ENCODE results near the gene HJURP. TPM values are rescaled to one million over a fixed set of nuclear protein-coding genes. Genes with fewer than 3 reads are reported as not detected.

Gene HJURP
- total and polyA plus RNA-seq, 4 donors = 0.84 to 4.1 (median 2.0) TPM

DNA sequence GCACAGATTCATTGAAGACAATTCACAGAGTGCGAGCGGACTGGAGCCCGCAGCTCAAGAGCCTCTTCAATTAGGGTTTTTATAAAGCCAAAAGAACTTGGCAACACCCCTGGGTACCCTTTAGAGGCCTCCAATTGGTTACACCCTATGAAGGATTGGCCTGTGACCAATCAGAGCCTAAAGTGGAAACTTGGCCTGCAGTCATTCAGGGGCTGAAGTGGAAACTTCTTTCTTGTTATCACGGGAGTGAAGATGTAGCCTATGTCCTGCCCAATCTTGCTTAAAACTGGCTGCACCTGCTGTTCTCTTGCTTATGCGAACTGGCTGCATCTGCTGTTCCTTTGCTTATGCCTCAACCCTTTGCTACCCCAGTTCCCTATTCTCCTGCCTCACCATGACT, 1.8 kb upstream of the HJURP start:
- DNase-seq (no peak), ATAC-seq (ENCODE audit: insufficient read depth, low FRiP score) (no peak)
- TF ChIP-seq, protein P1, sequence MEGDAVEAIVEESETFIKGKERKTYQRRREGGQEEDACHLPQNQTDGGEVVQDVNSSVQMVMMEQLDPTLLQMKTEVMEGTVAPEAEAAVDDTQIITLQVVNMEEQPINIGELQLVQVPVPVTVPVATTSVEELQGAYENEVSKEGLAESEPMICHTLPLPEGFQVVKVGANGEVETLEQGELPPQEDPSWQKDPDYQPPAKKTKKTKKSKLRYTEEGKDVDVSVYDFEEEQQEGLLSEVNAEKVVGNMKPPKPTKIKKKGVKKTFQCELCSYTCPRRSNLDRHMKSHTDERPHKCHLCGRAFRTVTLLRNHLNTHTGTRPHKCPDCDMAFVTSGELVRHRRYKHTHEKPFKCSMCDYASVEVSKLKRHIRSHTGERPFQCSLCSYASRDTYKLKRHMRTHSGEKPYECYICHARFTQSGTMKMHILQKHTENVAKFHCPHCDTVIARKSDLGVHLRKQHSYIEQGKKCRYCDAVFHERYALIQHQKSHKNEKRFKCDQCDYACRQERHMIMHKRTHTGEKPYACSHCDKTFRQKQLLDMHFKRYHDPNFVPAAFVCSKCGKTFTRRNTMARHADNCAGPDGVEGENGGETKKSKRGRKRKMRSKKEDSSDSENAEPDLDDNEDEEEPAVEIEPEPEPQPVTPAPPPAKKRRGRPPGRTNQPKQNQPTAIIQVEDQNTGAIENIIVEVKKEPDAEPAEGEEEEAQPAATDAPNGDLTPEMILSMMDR (IDR thresholded peaks at IDR 0.05; ENCODE audit: control extremely low read depth, extremely low read depth) = no peak
- Histone ChIP-seq H3K27me3 (ENCODE audit: control insufficient read depth in 3 of 3, insufficient read depth in 3 of 3, low read length in 2 of 3) (no peaks in the 10 kb centered on the region), H3K4me1 (ENCODE audit: control insufficient read depth in 5 of 5, insufficient read depth in 5 of 5, low read length in 5 of 5) (peaks cover 3 to 26% (median 8%) of the 10 kb centered on the region in 5 donors), H3K27ac (ENCODE audit: low read depth in 1 of 2, low read length in 1 of 2) (no peak overlapping the region), H3K36me3 (ENCODE audit: control insufficient read depth in 4 of 4, insufficient read depth in 4 of 4, low read length in 4 of 4) (no peaks in the 10 kb centered on the region), H3K4me3 (no peak overlapping the region), H3K9me3 (ENCODE audit: control insufficient read depth in 4 of 4, insufficient read depth in 3 of 4, low read length in 3 of 4) (no peaks in the 10 kb centered on the region), H3K9ac (ENCODE audit: insufficient read depth in 1 of 2, low read length in 2 of 2) (no peak overlapping the region)
- WGBS, 2 donors = 90 to 93% methylated on average over 5 of the region's 5 CpGs

DNA sequence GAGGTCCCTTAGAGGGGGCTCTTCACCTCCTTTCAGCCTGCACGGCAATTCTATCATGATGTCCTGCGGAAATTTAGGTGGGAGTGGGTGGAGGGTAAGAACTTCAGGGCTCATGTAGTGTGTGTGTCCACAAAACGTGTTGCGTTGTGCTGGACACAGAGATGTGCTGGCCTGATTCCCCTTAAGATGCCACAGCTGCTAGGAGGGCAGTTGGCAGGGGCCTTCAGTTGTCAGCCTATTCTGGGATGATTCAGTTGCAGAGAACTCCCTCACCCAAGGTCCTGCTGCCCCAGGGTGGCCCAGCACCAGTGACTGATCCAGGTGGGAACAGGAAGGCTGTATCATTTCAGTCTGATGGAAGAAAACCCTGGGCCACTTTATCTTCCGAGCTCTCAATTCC, 1.0 kb upstream of the HJURP start:
- Histone ChIP-seq H3K36me3 (ENCODE audit: control insufficient read depth in 4 of 4, insufficient read depth in 4 of 4, low read length in 4 of 4) (peaks cover 0 to 3% (median 0%) of the 10 kb centered on the region in 4 donors), H3K9ac (ENCODE audit: insufficient read depth in 1 of 2, low read length in 2 of 2) (peak overlapping the region; percentile 18 to 85), H3K4me3 (no peak overlapping the region), H3K27ac (ENCODE audit: low read depth in 1 of 2, low read length in 1 of 2) (no peak overlapping the region), H3K9me3 (ENCODE audit: control insufficient read depth in 4 of 4, insufficient read depth in 3 of 4, low read length in 3 of 4) (no peaks in the 10 kb centered on the region), H3K27me3 (ENCODE audit: control insufficient read depth in 3 of 3, insufficient read depth in 3 of 3, low read length in 2 of 3) (no peaks in the 10 kb centered on the region), H3K4me1 (ENCODE audit: control insufficient read depth in 5 of 5, insufficient read depth in 5 of 5, low read length in 5 of 5) (peaks cover 3 to 26% (median 8%) of the 10 kb centered on the region in 5 donors)
- TF ChIP-seq, protein P1 (IDR thresholded peaks at IDR 0.05; ENCODE audit: control extremely low read depth, extremely low read depth) = no peak
- DNase-seq = no peak
- 87 to 90% methylated on average over 5 of the region's 5 CpGs for whole genome bisulfite sequencing, 2 donors
- ATAC-seq (ENCODE audit: insufficient read depth, low FRiP score) = no peak

DNA sequence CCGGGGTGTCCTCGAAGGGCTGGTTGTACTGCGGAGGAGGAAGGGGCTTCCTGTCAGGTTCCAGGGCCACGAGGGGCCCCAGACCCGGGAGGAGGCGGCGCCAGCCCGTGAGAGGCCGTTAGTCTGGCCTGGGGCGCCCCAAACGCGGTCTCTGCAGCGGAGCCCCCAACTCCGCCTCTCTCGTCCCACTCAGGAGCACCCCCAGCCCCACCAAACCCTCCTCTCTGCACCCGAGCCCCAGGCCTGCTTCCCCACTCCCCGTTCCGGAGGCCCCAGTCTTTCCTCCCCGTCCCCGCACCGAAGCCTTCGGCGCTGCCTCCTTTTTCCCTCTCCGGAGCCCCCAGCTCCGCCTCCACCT, 473 bp downstream of the HJURP start:
- peaks cover 3 to 26% (median 8%) of the 10 kb centered on the region in 5 donors for H3K4me1 ChIP-seq (ENCODE audit: control insufficient read depth in 5 of 5, insufficient read depth in 5 of 5, low read length in 5 of 5)
- H3K9me3 ChIP-seq (ENCODE audit: control insufficient read depth in 4 of 4, insufficient read depth in 3 of 4, low read length in 3 of 4) = no peaks in the 10 kb centered on the region
- H3K4me3 ChIP-seq = peak overlapping the region; percentile 75
- TF ChIP-seq, protein P1 (IDR thresholded peaks at IDR 0.05; ENCODE audit: control extremely low read depth, extremely low read depth) = no peak
- no peak for DNase-seq
- ATAC-seq (ENCODE audit: insufficient read depth, low FRiP score) = no peak
- H3K27me3 ChIP-seq (ENCODE audit: control insufficient read depth in 3 of 3, insufficient read depth in 3 of 3, low read length in 2 of 3) = no peaks in the 10 kb centered on the region
- WGBS, 2 donors = 0 to 1% methylated on average over 21 to 25 of the region's 25 CpGs
- H3K27ac ChIP-seq (ENCODE audit: low read depth in 1 of 2, low read length in 1 of 2) = no peak overlapping the region
- peak overlapping the region in 1 of 2 donors; percentile 37 for H3K9ac ChIP-seq (ENCODE audit: insufficient read depth in 1 of 2, low read length in 2 of 2)
- H3K36me3 ChIP-seq (ENCODE audit: control insufficient read depth in 4 of 4, insufficient read depth in 4 of 4, low read length in 4 of 4) = peaks cover 0 to 13% (median 1%) of the 10 kb centered on the region in 4 donors

DNA sequence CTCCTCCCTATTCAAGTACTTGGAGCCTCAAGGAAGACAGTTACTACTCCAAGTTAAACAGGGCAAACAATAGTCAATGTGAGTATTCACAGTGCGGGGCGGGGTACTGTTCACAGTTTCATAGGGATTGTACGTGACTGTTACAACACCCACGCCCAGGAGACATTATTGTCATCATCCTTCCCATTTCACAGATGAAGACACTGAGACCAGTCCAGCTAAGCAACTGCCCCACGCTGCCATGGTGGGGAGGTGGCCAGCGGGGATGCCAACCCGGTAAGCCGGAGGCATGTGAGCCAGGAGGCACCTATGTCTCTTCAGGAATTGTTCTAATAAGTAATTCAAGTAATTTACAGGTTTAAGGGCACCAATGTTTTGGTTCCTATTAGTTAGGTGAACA, 982 bp downstream of the HJURP start:
- Histone ChIP-seq H3K9ac (ENCODE audit: insufficient read depth in 1 of 2, low read length in 2 of 2) (peak overlapping the region in 1 of 2 donors; percentile 37), H3K9me3 (ENCODE audit: control insufficient read depth in 4 of 4, insufficient read depth in 3 of 4, low read length in 3 of 4) (no peaks in the 10 kb centered on the region), H3K36me3 (ENCODE audit: control insufficient read depth in 4 of 4, insufficient read depth in 4 of 4, low read length in 4 of 4) (peaks cover 0 to 19% (median 3%) of the 10 kb centered on the region in 4 donors), H3K27ac (ENCODE audit: low read depth in 1 of 2, low read length in 1 of 2) (no peak overlapping the region), H3K4me1 (ENCODE audit: control insufficient read depth in 5 of 5, insufficient read depth in 5 of 5, low read length in 5 of 5) (peaks cover 3 to 26% (median 8%) of the 10 kb centered on the region in 5 donors), H3K4me3 (no peak overlapping the region), H3K27me3 (ENCODE audit: control insufficient read depth in 3 of 3, insufficient read depth in 3 of 3, low read length in 2 of 3) (no peaks in the 10 kb centered on the region)
- DNase-seq (no peak), ATAC-seq (ENCODE audit: insufficient read depth, low FRiP score) (no peak)
- TF ChIP-seq, protein P1 (IDR thresholded peaks at IDR 0.05; ENCODE audit: control extremely low read depth, extremely low read depth) = no peak
- 45 to 53% methylated on average over 8 of the region's 8 CpGs for WGBS, 2 donors
